ENCODE results near the gene KCNJ5.
"Not testable (repeated sequence)": the region's sequence is repeated elsewhere in the genome, so short reads cannot be mapped to it uniquely, and the experiment has no call there.

KCNJ5 gene

GRCh38 chr11:128909438-128910125 lies 18.4 kb downstream of the KCNJ5 start:
- no peak for DNase-seq

- DNase-seq, result no peak
Measured at GRCh38 chr11:128910576-128910975, 19.4 kb downstream of the KCNJ5 start.

GRCh38 chr11:128911239-128911638 lies 20.1 kb downstream of the KCNJ5 start:
- no peak for DNase-seq

- DNase-seq, result no peak
Measured at GRCh38 chr11:128911701-128912100, 20.5 kb downstream of the KCNJ5 start.

- DNase-seq, result no peak
Measured at GRCh38 chr11:128913806-128914205, 22.6 kb downstream of the KCNJ5 start.

- DNase-seq, result no peak
Measured at GRCh38 chr11:128914216-128915148, 23.3 kb downstream of the KCNJ5 start.

GRCh38 chr11:128915149-128915521 lies 24.0 kb downstream of the KCNJ5 start:
- no peak for DNase-seq

GRCh38 chr11:128916037-128916572 lies 24.9 kb downstream of the KCNJ5 start:
- no peak for DNase-seq

GRCh38 chr11:128916681-128917080 lies 25.5 kb downstream of the KCNJ5 start:
- no peak for DNase-seq

- DNase-seq, result no peak
Measured at GRCh38 chr11:128917144-128917724, 26.1 kb downstream of the KCNJ5 start.

GRCh38 chr11:128919216-128919615 lies 28.1 kb downstream of the KCNJ5 start:
- DNase-seq, result no peak

- DNase-seq, result not testable (repeated sequence)
Measured at GRCh38 chr11:128919635-128920034, 28.5 kb downstream of the KCNJ5 start.

- no peak for DNase-seq
Measured at GRCh38 chr11:128920666-128921065, 29.5 kb downstream of the KCNJ5 start.

- no peak for DNase-seq
Measured at GRCh38 chr11:128921793-128922192, 30.6 kb downstream of the KCNJ5 start.

- no peak for DNase-seq
Measured at GRCh38 chr11:128924104-128924503, 32.9 kb downstream of the KCNJ5 start.

GRCh38 chr11:128924510-128925249 lies 33.5 kb downstream of the KCNJ5 start:
- no peak for DNase-seq

GRCh38 chr11:128925250-128925600 lies 34.1 kb downstream of the KCNJ5 start:
- DNase-seq, result no peak

GRCh38 chr11:128926000-128926399 lies 34.8 kb downstream of the KCNJ5 start:
- DNase-seq, result no peak

- DNase-seq, result no peak
Measured at GRCh38 chr11:128926437-128927107, 35.4 kb downstream of the KCNJ5 start.

- DNase-seq, result no peak
Measured at GRCh38 chr11:128927108-128927461, 35.9 kb downstream of the KCNJ5 start.
